ENCODE results near the gene CCNY.

Gene CCNY

DNA sequence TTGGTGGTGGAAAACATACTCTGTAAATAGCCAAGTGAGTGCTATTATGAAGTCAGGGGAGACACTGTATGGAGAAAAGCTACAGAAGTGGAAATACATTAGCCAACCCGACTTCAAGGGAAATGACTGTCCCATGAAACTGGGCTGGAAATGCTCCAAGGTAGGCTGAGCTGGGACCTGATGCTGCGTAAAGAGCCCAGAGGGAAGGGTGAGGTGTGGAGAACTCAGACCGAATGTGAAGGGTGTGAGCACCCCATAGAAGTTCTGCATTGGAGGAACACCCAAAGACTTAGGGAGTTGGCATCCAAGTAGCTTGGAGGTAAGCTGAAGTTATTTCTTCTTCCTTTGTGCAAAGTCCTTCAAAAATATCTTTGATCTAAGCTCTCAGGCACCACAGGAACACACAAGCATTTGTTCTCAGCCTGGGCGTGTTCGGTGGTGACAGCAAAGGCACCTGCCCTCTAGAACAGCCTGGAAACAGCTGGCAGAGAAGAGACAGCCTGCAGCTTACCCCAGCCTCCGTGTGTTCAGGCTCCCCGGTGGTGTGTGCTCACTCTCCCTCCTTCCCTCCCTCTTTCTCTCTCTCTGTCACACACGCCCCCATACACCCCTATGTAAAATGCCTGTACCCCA, 249.7 kb downstream of the CCNY start:
- no peaks in the 10 kb centered on the region for H3K9me2 ChIP-seq (replicated peaks; ENCODE audit: low read depth, low read length)
- no peak overlapping the region for H3K4me2 ChIP-seq (ENCODE audit: low read depth, low read length, poor library complexity, severe bottlenecking)
- no peak overlapping the region for H3K4me3 ChIP-seq (ENCODE audit: low read length, poor library complexity, severe bottlenecking)
- H3K4me1 ChIP-seq (ENCODE audit: insufficient read depth, low read length, poor library complexity, severe bottlenecking): no peaks in the 10 kb centered on the region
- no peak overlapping the region for H3K9ac ChIP-seq (ENCODE audit: low read depth, low read length, poor library complexity, severe bottlenecking)
- H3K36me3 ChIP-seq (ENCODE audit: insufficient read depth, low read length): no peaks in the 10 kb centered on the region
- no peak overlapping the region for H2AFZ ChIP-seq (ENCODE audit: low read length)
- H3K27me3 ChIP-seq (ENCODE audit: insufficient read depth, low read length, poor library complexity, severe bottlenecking): no peaks in the 10 kb centered on the region
- no peaks in the 10 kb centered on the region for H4K20me1 ChIP-seq (ENCODE audit: insufficient read depth, low read length, poor library complexity, severe bottlenecking)
- no peak for TF ChIP-seq EZH2phosphoT487 (IDR thresholded peaks at IDR 0.05; ENCODE audit: borderline replicate concordance)
- TF ChIP-seq, protein P1, sequence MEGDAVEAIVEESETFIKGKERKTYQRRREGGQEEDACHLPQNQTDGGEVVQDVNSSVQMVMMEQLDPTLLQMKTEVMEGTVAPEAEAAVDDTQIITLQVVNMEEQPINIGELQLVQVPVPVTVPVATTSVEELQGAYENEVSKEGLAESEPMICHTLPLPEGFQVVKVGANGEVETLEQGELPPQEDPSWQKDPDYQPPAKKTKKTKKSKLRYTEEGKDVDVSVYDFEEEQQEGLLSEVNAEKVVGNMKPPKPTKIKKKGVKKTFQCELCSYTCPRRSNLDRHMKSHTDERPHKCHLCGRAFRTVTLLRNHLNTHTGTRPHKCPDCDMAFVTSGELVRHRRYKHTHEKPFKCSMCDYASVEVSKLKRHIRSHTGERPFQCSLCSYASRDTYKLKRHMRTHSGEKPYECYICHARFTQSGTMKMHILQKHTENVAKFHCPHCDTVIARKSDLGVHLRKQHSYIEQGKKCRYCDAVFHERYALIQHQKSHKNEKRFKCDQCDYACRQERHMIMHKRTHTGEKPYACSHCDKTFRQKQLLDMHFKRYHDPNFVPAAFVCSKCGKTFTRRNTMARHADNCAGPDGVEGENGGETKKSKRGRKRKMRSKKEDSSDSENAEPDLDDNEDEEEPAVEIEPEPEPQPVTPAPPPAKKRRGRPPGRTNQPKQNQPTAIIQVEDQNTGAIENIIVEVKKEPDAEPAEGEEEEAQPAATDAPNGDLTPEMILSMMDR (conservative IDR thresholded peaks at IDR 0.05; ENCODE audit: low read length): no peak
- H3F3A ChIP-seq (ENCODE audit: low read depth): no peaks in the 10 kb centered on the region
- H3K79me2 ChIP-seq (ENCODE audit: insufficient read depth, low read length): no peaks in the 10 kb centered on the region
- H3K9me3 ChIP-seq (ENCODE audit: insufficient read depth, low read depth, low read length): no peaks in the 10 kb centered on the region

DNA sequence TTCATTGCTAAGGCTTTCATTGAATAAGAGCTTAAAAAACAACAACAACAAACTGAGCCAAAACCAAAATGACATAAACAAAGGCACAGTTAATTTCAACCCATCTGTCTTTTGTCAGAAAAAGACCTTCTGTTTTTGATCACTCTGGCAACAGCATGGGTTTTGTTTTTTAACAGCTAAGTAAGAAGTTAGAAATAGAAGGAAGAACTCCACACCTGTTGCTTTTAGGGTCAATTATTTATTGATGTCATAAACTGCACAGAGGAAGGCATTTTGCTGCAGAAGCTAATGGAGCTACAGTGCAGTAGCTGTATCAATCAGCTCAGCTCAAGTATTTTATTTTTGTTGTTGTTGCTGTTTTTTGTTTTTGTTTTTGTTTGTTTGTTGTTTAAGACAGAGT, 252.5 kb downstream of the CCNY start:
- Histone ChIP-seq H2AFZ (ENCODE audit: low read length) (no peak overlapping the region; the same call in 1 of the 2 replicates), H3F3A (ENCODE audit: low read depth) (no peaks in the 10 kb centered on the region), H3K9ac (ENCODE audit: low read depth, low read length, poor library complexity, severe bottlenecking) (no peak overlapping the region), H3K9me3 (ENCODE audit: insufficient read depth, low read depth, low read length) (no peaks in the 10 kb centered on the region), H4K20me1 (ENCODE audit: insufficient read depth, low read length, poor library complexity, severe bottlenecking) (no peaks in the 10 kb centered on the region), H3K4me1 (ENCODE audit: insufficient read depth, low read length, poor library complexity, severe bottlenecking) (no peaks in the 10 kb centered on the region), H3K36me3 (ENCODE audit: insufficient read depth, low read length) (no peaks in the 10 kb centered on the region), H3K4me2 (ENCODE audit: low read depth, low read length, poor library complexity, severe bottlenecking) (no peak overlapping the region), H3K9me2 (replicated peaks; ENCODE audit: low read depth, low read length) (no peaks in the 10 kb centered on the region), H3K27me3 (ENCODE audit: insufficient read depth, low read length, poor library complexity, severe bottlenecking) (no peaks in the 10 kb centered on the region), H3K79me2 (ENCODE audit: insufficient read depth, low read length) (no peaks in the 10 kb centered on the region), H3K4me3 (ENCODE audit: low read length, poor library complexity, severe bottlenecking) (no peak overlapping the region)
- TF ChIP-seq EZH2phosphoT487 (IDR thresholded peaks at IDR 0.05; ENCODE audit: borderline replicate concordance): no peak
- TF ChIP-seq, protein P1 (conservative IDR thresholded peaks at IDR 0.05; ENCODE audit: low read length): no peak

DNA sequence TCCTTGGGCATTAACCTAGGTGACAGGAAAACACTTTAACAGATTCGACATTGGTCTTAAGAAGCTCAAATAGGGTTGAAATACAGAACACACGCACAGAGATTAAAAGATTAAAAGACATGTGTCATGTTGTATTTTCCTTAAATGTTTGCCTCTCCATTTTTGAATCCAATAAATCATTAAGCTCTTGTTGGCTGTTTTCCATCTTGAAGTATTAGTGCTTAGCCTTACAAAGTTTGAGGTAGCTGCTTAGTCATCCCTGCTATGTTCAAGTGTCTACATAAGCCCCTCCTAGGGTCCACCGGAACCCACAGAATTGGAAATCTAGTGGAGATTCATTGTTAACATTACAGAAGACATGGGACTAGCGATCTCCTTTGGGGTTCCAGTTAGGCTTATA, 256.1 kb downstream of the CCNY start:
- no peaks in the 10 kb centered on the region for H3K79me2 ChIP-seq (ENCODE audit: insufficient read depth, low read length)
- TF ChIP-seq, protein P1 (conservative IDR thresholded peaks at IDR 0.05; ENCODE audit: low read length): no peak
- no peak for TF ChIP-seq EZH2phosphoT487 (IDR thresholded peaks at IDR 0.05; ENCODE audit: borderline replicate concordance)
- H3K27me3 ChIP-seq (ENCODE audit: insufficient read depth, low read length, poor library complexity, severe bottlenecking): no peaks in the 10 kb centered on the region
- no peak overlapping the region for H3K9ac ChIP-seq (ENCODE audit: low read depth, low read length, poor library complexity, severe bottlenecking)
- no peak overlapping the region for H3K4me2 ChIP-seq (ENCODE audit: low read depth, low read length, poor library complexity, severe bottlenecking)
- H3K9me2 ChIP-seq (replicated peaks; ENCODE audit: low read depth, low read length): no peaks in the 10 kb centered on the region
- no peaks in the 10 kb centered on the region for H3K36me3 ChIP-seq (ENCODE audit: insufficient read depth, low read length)
- H4K20me1 ChIP-seq (ENCODE audit: insufficient read depth, low read length, poor library complexity, severe bottlenecking): no peaks in the 10 kb centered on the region
- no peak overlapping the region for H3K4me3 ChIP-seq (ENCODE audit: low read length, poor library complexity, severe bottlenecking)
- H3K9me3 ChIP-seq (ENCODE audit: insufficient read depth, low read depth, low read length): no peaks in the 10 kb centered on the region
- no peaks in the 10 kb centered on the region for H3F3A ChIP-seq (ENCODE audit: low read depth)
- H3K4me1 ChIP-seq (ENCODE audit: insufficient read depth, low read length, poor library complexity, severe bottlenecking): no peaks in the 10 kb centered on the region
- H2AFZ ChIP-seq (ENCODE audit: low read length): no peak overlapping the region

All from Loucy (cell line).